H1 (cell line): ENCODE measurements around the gene SF3B3. TPM values are rescaled to one million over a fixed set of nuclear protein-coding genes. Genes with fewer than 3 reads are reported as not detected.
"Not testable (repeated sequence)": the region's sequence is repeated elsewhere in the genome, so short reads cannot be mapped to it uniquely, and the experiment has no call there.

ENCODE experiments used
- CTCF ChIA-PET: fragments of 300-600 bp; sonication (Branson Sonifier 250); formaldehyde crosslinking; loops from one replicate; lab custom pipeline; 2021; ENCODE audit not compliant: partially characterized antibody; lab: Charles Lee
- POLR2A ChIA-PET: fragments of 300-600 bp; sonication (Branson Sonifier 250); formaldehyde crosslinking; loops from one replicate; lab custom pipeline; 2021; ENCODE audit warnings: inconsistent platforms; ENCODE audit not compliant: partially characterized antibody; lab: Charles Lee
- DNase-seq, 2 experiments: peaks; one replicate each; pipeline versions ENCODE4 v3.0.0 to v3.0.0-alpha.2; 2010 to 2022; ENCODE audit warnings: low spot score in 2 of 2, low read depth in 1 of 2, mixed read lengths in 1 of 2
- FAIRE-seq: peaks from 2 replicates; lab custom pipeline; 2011; peaks lifted over from hg19 to GRCh38; lab: Jason Lieb, UNC
- H2AFZ ChIP-seq: 2 replicates; pipeline ENCODE4 v1.8.1; 2012; ENCODE audit warnings: low read length, inconsistent platforms
- H2AK5ac ChIP-seq: 2 replicates; pipeline ENCODE4 v1.6.1; 2013; ENCODE audit warnings: low read depth, low read length
- H2BK120ac ChIP-seq: replicated peaks from 2 replicates; pipeline ENCODE3; 2013; ENCODE audit warnings: low read depth, low read length, inconsistent platforms
- H2BK12ac ChIP-seq: 2 replicates; pipeline ENCODE4 v1.6.1; 2013; ENCODE audit warnings: low read depth, low read length
- H2BK15ac ChIP-seq: 2 replicates; pipeline ENCODE4 v1.6.1; 2013; ENCODE audit warnings: low read length
- H2BK20ac ChIP-seq: 2 replicates; pipeline ENCODE4 v1.6.1; 2013; ENCODE audit warnings: low read length
- H2BK5ac ChIP-seq: 2 replicates; pipeline ENCODE4 v1.6.1; 2013; ENCODE audit warnings: low read depth, low read length
- H3K14ac ChIP-seq: 2 replicates; pipeline ENCODE4 v1.6.1; 2013; ENCODE audit warnings: inconsistent platforms; ENCODE audit not compliant: insufficient read length
- H3K18ac ChIP-seq: 2 replicates; pipeline ENCODE4 v1.6.1; 2013; ENCODE audit warnings: low read length; ENCODE audit errors: extremely low read depth
- H3K23ac ChIP-seq: 2 replicates; pipeline ENCODE4 v1.6.1; 2013; ENCODE audit warnings: inconsistent platforms; ENCODE audit not compliant: insufficient read length
- H3K23me2 ChIP-seq: 2 replicates; pipeline ENCODE4 v1.6.1; 2013; ENCODE audit warnings: low read depth, low read length
- H3K27ac ChIP-seq: 2 replicates; pipeline ENCODE4 v1.6.1; 2011; ENCODE audit warnings: low read depth, low read length, inconsistent platforms
- H3K27me3 ChIP-seq, 4 experiments: replicated peaks in 1 of 4; 1 replicate in 1 of 4; 2 replicates in 3 of 4; pipeline versions ENCODE4 v1.6.1 to v1.8.1; 2011 to 2013; ENCODE audit warnings: low read length in 3 of 4, mild to moderate bottlenecking in 3 of 4, inconsistent platforms in 2 of 4, mixed read lengths in 2 of 4, moderate library complexity in 1 of 4; ENCODE audit not compliant: control insufficient read depth in 3 of 4, insufficient read depth in 3 of 4; ENCODE audit errors: extremely low read depth in 1 of 4
- H3K36me3 ChIP-seq, 4 experiments: 2 replicates each; pipeline versions ENCODE4 v1.6.1 to v1.8.1; 2011 to 2013; ENCODE audit warnings: mild to moderate bottlenecking in 4 of 4, low read length in 3 of 4, moderate library complexity in 2 of 4, control low read depth in 1 of 4, inconsistent platforms in 1 of 4; ENCODE audit not compliant: insufficient read depth in 4 of 4, control insufficient read depth in 2 of 4
- H3K4ac ChIP-seq: replicated peaks from 2 replicates; pipeline ENCODE3; 2013; ENCODE audit warnings: low read length, low read depth, mixed read lengths, inconsistent platforms; ENCODE audit not compliant: insufficient read length
- H3K4me1 ChIP-seq, 4 experiments: replicated peaks in 1 of 4; 1 replicate in 1 of 4; 2 replicates in 3 of 4; pipeline versions ENCODE4 v1.6.1 to v1.8.1; 2011 to 2013; ENCODE audit warnings: low read length in 3 of 4, inconsistent platforms in 2 of 4, mixed read lengths in 1 of 4; ENCODE audit not compliant: insufficient read depth in 4 of 4, control insufficient read depth in 3 of 4
- H3K4me2 ChIP-seq, 2 experiments: 2 replicates each; pipeline versions ENCODE4 v1.6.1 to v1.8.1; 2011 to 2013; ENCODE audit warnings: low read depth in 2 of 2, low read length in 2 of 2, control low read depth in 1 of 2, inconsistent platforms in 1 of 2, mild to moderate bottlenecking in 1 of 2; ENCODE audit not compliant: insufficient read depth in 1 of 2
- H3K4me3 ChIP-seq, 4 experiments: fragments of 200-600, 300-600 bp in 1 of 4; sonication (generic), shearing (Covaris generic), sonication (Bioruptor Twin) in 1 of 4; 2 replicates each; pipeline versions ENCODE4 v1.5.1 to v1.8.1; 2011 to 2016; ENCODE audit warnings: low read length in 4 of 4, low read depth in 3 of 4, control low read depth in 2 of 4, inconsistent platforms in 2 of 4, mild to moderate bottlenecking in 2 of 4, mixed read lengths in 1 of 4, moderate library complexity in 1 of 4; ENCODE audit not compliant: insufficient read depth in 2 of 4; ENCODE audit errors: extremely low read depth in 1 of 4
- H3K56ac ChIP-seq: replicated peaks from 2 replicates; pipeline ENCODE3; 2013; ENCODE audit warnings: low read depth, mild to moderate bottlenecking, mixed read lengths, low read length, inconsistent platforms; ENCODE audit not compliant: insufficient read length
- H3K79me1 ChIP-seq: 2 replicates; pipeline ENCODE4 v1.6.1; 2013; ENCODE audit warnings: low read depth, low read length, control low read depth
- H3K79me2 ChIP-seq, 2 experiments: 2 replicates each; pipeline versions ENCODE4 v1.6.1 to v1.8.1; 2012 to 2013; ENCODE audit warnings: low read length in 2 of 2, mild to moderate bottlenecking in 2 of 2, inconsistent platforms in 1 of 2; ENCODE audit not compliant: insufficient read depth in 2 of 2, control insufficient read depth in 1 of 2
- H3K9ac ChIP-seq, 4 experiments: replicated peaks in 1 of 4; 1 replicate in 1 of 4; 2 replicates in 3 of 4; pipeline versions ENCODE4 v1.6.1 to v1.8.1; 2011 to 2013; ENCODE audit warnings: low read depth in 3 of 4, low read length in 3 of 4, control low read depth in 2 of 4, mild to moderate bottlenecking in 2 of 4, moderate library complexity in 2 of 4, inconsistent platforms in 1 of 4; ENCODE audit errors: extremely low read depth in 1 of 4
- H3K9me3 ChIP-seq, 2 experiments: 2 replicates each; pipeline versions ENCODE4 v1.6.1 to v1.8.1; 2012 to 2013; ENCODE audit warnings: mild to moderate bottlenecking in 2 of 2, moderate library complexity in 2 of 2, control low read depth in 1 of 2, inconsistent platforms in 1 of 2, low read depth in 1 of 2, low read length in 1 of 2, mixed read lengths in 1 of 2; ENCODE audit not compliant: insufficient read depth in 2 of 2
- H4K20me1 ChIP-seq, 2 experiments: replicated peaks in 1 of 2; 2 replicates each; pipeline versions ENCODE3 to v1.8.1; 2011 to 2013; ENCODE audit warnings: inconsistent platforms in 2 of 2, low read length in 2 of 2, mild to moderate bottlenecking in 1 of 2; ENCODE audit not compliant: insufficient read depth in 2 of 2, control insufficient read depth in 1 of 2
- H4K5ac ChIP-seq: 2 replicates; pipeline ENCODE4 v1.6.1; 2013; ENCODE audit warnings: low read length, low read depth, mixed read lengths, inconsistent platforms; ENCODE audit not compliant: insufficient read length
- H4K8ac ChIP-seq: 2 replicates; pipeline ENCODE4 v1.8.0; 2013; ENCODE audit warnings: mild to moderate bottlenecking, moderate library complexity, low read length, inconsistent platforms; ENCODE audit not compliant: insufficient read depth; ENCODE audit errors: extremely low read depth
- H4K91ac ChIP-seq: replicated peaks from 2 replicates; pipeline ENCODE3; 2013; ENCODE audit warnings: low read length, mixed read lengths, inconsistent platforms; ENCODE audit not compliant: insufficient read length
- WGBS, 2 experiments: shearing (Covaris generic) in 1 of 2; methylation state at CpG; one replicate each; pipeline versions ENCODE4 v1.1.6 to v1.1.7; 2013 to 2015; ENCODE audit warnings: low lambda C conversion rate in 2 of 2, mixed read lengths in 2 of 2, inconsistent platforms in 1 of 2, low coverage in 1 of 2, missing lambda C conversion rate in 1 of 2; ENCODE audit not compliant: insufficient replicate concordance in 2 of 2, insufficient coverage in 1 of 2, insufficient read length in 1 of 2; ENCODE audit errors: extremely low coverage in 1 of 2, missing lambda C conversion rate in 1 of 2; 5-methylcytosine and 5-hydroxymethylcytosine counted together
- polyA plus RNA-seq, 7 experiments: library from polyadenylated mRNA; depleted of rRNA in 3 of 7; stranded (reverse) in 5 of 7; unstranded in 2 of 7; fragments of >200 nt in 5 of 7; fragments of 200-250 nt in 2 of 7; gene quantifications; 1 replicate in 5 of 7; 2 replicates in 1 of 7; 4 replicates in 1 of 7; pipeline versions ENCODE4 v1.2.1 to v1.2.3, GENCODE V29; 2011 to 2013; ENCODE audit warnings: missing spikeins in 2 of 7, mixed read lengths in 2 of 7
- total RNA-seq: library from RNA; stranded (reverse); fragmentation: NEBNext Ultra II Directional; extraction: Animal tissue kit (Norgen Biotek cat#: 25700); gene quantifications from 2 replicates; pipeline ENCODE4 v1.2.1, GENCODE V29; 2021

The SF3B3 gene
- total and polyA plus RNA-seq, 2 of the 8 experiments (the other 6 are each of a cell fraction or from before 2014, with no cell fraction given) = 241 to 521 TPM

DNA sequence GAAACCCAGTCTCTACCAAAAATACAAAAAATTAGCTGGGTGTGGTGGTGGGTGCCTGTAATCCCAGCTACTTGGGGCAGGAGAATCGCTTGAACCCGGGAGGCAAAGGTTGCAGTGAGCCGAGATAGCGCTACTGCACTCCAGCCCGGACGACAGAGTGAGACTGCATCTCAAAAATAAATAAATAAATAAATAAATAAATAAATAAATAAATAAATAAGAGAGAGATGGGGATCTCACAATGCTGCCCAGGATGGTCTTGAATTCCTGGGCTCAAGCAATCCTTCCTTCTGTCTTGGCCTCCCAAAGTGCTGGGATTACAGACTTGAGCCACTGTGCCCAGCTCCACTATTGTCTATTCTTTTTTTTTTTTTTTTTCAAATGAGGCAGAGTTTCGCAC lies 6.3 kb downstream of the SF3B3 start:
- H2BK120ac ChIP-seq, H2BK12ac ChIP-seq, H2BK5ac ChIP-seq, DNase-seq, H3K9ac ChIP-seq, H2BK15ac ChIP-seq, H3K79me1 ChIP-seq, H3K14ac ChIP-seq, H3K23ac ChIP-seq, H3K18ac ChIP-seq, H3K4me3 ChIP-seq, H3K4me2 ChIP-seq, H3K4ac ChIP-seq, H3K27me3 ChIP-seq, H3K56ac ChIP-seq, H3K27ac ChIP-seq, H2BK20ac ChIP-seq, H2AFZ ChIP-seq, H3K23me2 ChIP-seq, H4K91ac ChIP-seq, H3K9me3 ChIP-seq, FAIRE-seq, H2AK5ac ChIP-seq, H4K8ac ChIP-seq, H3K4me1 ChIP-seq, H4K5ac ChIP-seq: not testable (repeated sequence)
- Histone ChIP-seq H4K20me1 (peaks cover 18 to 21% of the 10 kb centered on the region in 2 experiments), H3K79me2 (peaks cover 31 to 88% of the 10 kb centered on the region in 2 experiments), H3K36me3 (peaks cover 52 to 93% (median 72%) of the 10 kb centered on the region in 4 experiments)
- 97% methylated on average over 5 of the region's 7 CpGs; no CpG with 5 or more reads in 1 of the 2 experiments for WGBS, 2 experiments
- ChIA-PET CTCF (interaction anchor here (0.8 to 1.1 kb wide), 4 partner anchors 14 to 79 kb away, joined by 3 to 4 read pairs (median 3); no protein-coding TSS in a partner anchor), POLR2A (interaction anchor here (1.0 to 22.7 kb wide), 4 partner anchors 9 to 34 kb away, joined by 5 to 525 read pairs (median 26); no protein-coding TSS in a partner anchor)
